Measurements from ENCODE around the gene BCL11A. TPM values are rescaled to one million over a fixed set of nuclear protein-coding genes. Genes with fewer than 3 reads are reported as not detected.

Gene BCL11A
- total RNA-seq, 1 donor from 2014 or later: 331 TPM

DNA sequence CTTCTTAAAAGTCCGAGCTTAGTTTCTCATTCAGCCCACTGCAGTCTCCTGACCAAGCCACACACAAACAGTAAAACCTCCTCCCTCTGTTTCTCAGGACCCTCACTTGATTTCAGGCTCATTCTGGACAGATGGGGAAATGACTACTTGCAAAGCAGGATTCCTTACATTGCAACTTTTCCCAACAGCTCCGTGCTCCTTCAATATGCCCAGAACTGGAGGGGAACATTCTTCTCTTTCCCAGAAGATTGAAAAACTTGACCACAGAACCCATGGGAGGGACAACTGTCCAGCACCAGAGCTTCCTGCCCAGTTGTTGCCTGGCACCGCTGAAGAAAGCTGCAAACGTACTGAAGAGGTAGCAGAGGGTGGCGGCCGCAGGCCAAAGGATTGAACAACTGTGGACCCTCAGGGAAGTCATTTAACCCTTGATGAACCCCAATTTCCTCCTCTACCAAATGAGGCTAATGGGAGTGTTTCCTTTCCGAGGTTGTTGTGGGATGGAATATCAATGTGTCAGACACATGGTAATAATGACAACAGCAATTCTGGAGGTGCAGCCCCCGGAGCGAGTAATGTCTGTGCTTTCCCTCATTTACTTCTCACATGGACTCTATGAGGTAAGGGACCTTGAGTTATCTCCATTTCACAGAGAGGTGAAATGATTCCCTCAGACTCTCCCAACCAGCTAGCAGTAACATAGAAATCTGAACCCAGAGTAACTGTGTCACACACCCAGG lies 25.0 kb downstream of the BCL11A start:
- TF ChIP-seq, protein P1, sequence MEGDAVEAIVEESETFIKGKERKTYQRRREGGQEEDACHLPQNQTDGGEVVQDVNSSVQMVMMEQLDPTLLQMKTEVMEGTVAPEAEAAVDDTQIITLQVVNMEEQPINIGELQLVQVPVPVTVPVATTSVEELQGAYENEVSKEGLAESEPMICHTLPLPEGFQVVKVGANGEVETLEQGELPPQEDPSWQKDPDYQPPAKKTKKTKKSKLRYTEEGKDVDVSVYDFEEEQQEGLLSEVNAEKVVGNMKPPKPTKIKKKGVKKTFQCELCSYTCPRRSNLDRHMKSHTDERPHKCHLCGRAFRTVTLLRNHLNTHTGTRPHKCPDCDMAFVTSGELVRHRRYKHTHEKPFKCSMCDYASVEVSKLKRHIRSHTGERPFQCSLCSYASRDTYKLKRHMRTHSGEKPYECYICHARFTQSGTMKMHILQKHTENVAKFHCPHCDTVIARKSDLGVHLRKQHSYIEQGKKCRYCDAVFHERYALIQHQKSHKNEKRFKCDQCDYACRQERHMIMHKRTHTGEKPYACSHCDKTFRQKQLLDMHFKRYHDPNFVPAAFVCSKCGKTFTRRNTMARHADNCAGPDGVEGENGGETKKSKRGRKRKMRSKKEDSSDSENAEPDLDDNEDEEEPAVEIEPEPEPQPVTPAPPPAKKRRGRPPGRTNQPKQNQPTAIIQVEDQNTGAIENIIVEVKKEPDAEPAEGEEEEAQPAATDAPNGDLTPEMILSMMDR (IDR thresholded peaks at IDR 0.05): no peak
- peaks cover 100% of the 10 kb centered on the region for H3K4me1 Mint-ChIP-seq
- ATAC-seq (ENCODE audit: low read depth) (no peak), DNase-seq (no peak)
- intact Hi-C loops (cut with micrococcal nuclease): no loop called here
- CTCF ChIA-PET: interaction anchor here (0.9 to 1.2 kb wide), 3 partner anchors 21 to 53 kb away, joined by 3 read pairs; no protein-coding TSS in a partner anchor
- no peaks in the 10 kb centered on the region for H3K27me3 Mint-ChIP-seq
- no peak overlapping the region for H3K4me3 Mint-ChIP-seq
- H3K27ac Mint-ChIP-seq: peak overlapping the region; percentile 84
- H3K9me3 Mint-ChIP-seq: no peaks in the 10 kb centered on the region
- H3K36me3 Mint-ChIP-seq (ENCODE audit: low read depth): peaks cover 77% of the 10 kb centered on the region
- POLR2A ChIA-PET: interaction anchor here (1.5 to 7.1 kb wide), 4 partner anchors 12 to 29 kb away, joined by 3 to 54 read pairs (median 11); no protein-coding TSS in a partner anchor

DNA sequence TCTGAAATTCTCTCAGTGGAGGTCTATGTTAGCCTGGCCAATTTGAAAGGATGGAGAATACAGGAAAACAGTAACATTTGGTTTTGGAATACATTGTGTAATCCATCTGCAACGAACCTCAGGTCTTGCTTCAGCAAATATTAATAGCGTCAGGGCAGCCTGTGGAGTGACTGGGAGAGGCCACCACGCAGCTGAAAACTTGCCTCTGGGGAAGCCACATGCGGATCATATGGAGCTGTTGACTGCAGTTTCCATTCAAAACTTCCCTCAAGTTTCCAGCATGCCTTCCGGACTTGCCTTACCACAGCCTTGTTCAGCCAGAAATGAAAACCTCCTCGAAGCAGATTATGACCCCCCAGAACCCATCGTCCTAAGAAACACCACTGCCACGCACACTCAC lies 25.7 kb downstream of the BCL11A start:
- no peaks in the 10 kb centered on the region for H3K27me3 Mint-ChIP-seq
- peak overlapping the region; percentile 84 for H3K27ac Mint-ChIP-seq
- H3K9me3 Mint-ChIP-seq: no peaks in the 10 kb centered on the region
- POLR2A ChIA-PET: interaction anchor here (0.9 to 7.1 kb wide), 6 partner anchors 12 to 88 kb away, joined by 3 to 54 read pairs (median 4); no protein-coding TSS in a partner anchor
- TF ChIP-seq, protein P1 (IDR thresholded peaks at IDR 0.05): no peak
- ATAC-seq (ENCODE audit: low read depth): no peak
- no peak for DNase-seq
- peaks cover 78% of the 10 kb centered on the region for H3K36me3 Mint-ChIP-seq (ENCODE audit: low read depth)
- H3K4me1 Mint-ChIP-seq: peaks cover 100% of the 10 kb centered on the region
- H3K4me3 Mint-ChIP-seq: peak overlapping the region; percentile 15
- CTCF ChIA-PET: interaction anchor here (0.7 kb wide), 1 partner anchor 13 kb away, joined by 3 read pairs; no protein-coding TSS in a partner anchor
- intact Hi-C loops (cut with micrococcal nuclease): no loop called here

GRCh38 chr2:60526623-60527022 lies 26.8 kb downstream of the BCL11A start:
- ChIA-PET CTCF (no interaction called here), POLR2A (interaction anchor here (0.5 to 7.1 kb wide), 4 partner anchors 10 to 31 kb away, joined by 3 to 54 read pairs (median 8); no protein-coding TSS in a partner anchor)
- no peak for ATAC-seq (ENCODE audit: low read depth)
- Mint-ChIP-seq H3K27me3 (no peaks in the 10 kb centered on the region), H3K36me3 (ENCODE audit: low read depth) (peaks cover 79% of the 10 kb centered on the region), H3K4me3 (peak overlapping the region; percentile 67), H3K9me3 (no peaks in the 10 kb centered on the region), H3K4me1 (peaks cover 100% of the 10 kb centered on the region), H3K27ac (peak overlapping the region; percentile 84)
- no peak for DNase-seq
- intact Hi-C loops (cut with micrococcal nuclease): no loop called here
- TF ChIP-seq, protein P1 (IDR thresholded peaks at IDR 0.05): no peak

GRCh38 chr2:60525899-60526298 lies 27.6 kb downstream of the BCL11A start:
- ChIA-PET POLR2A (interaction anchor here (1.0 to 2.0 kb wide), 2 partner anchors 10 to 79 kb away, joined by 5 to 10 read pairs; no protein-coding TSS in a partner anchor), CTCF (no interaction called here)
- Mint-ChIP-seq H3K27ac (peak overlapping the region; percentile 84), H3K9me3 (no peaks in the 10 kb centered on the region), H3K4me3 (peak overlapping the region; percentile 63), H3K4me1 (peaks cover 100% of the 10 kb centered on the region), H3K27me3 (no peaks in the 10 kb centered on the region), H3K36me3 (ENCODE audit: low read depth) (peaks cover 83% of the 10 kb centered on the region)
- intact Hi-C loops (cut with micrococcal nuclease): no loop called here
- ATAC-seq (ENCODE audit: low read depth): peak; percentile 32
- TF ChIP-seq, protein P1 (IDR thresholded peaks at IDR 0.05): no peak
- DNase-seq: no peak

- Mint-ChIP-seq H3K4me1 (peaks cover 100% of the 10 kb centered on the region), H3K36me3 (ENCODE audit: low read depth) (peaks cover 85% of the 10 kb centered on the region), H3K27ac (peak overlapping the region; percentile 84), H3K4me3 (no peak overlapping the region), H3K27me3 (no peaks in the 10 kb centered on the region), H3K9me3 (no peaks in the 10 kb centered on the region)
- no peak for DNase-seq
- intact Hi-C loops (cut with micrococcal nuclease): loop anchor here (1.0 kb wide), 1 partner anchor 9 kb away; no protein-coding TSS in a partner anchor
- ATAC-seq (ENCODE audit: low read depth): no peak
- TF ChIP-seq, protein P1 (IDR thresholded peaks at IDR 0.05): no peak
- POLR2A ChIA-PET: interaction anchor here (0.8 to 1.3 kb wide), 4 partner anchors 10 to 78 kb away, joined by 3 to 6 read pairs (median 4); no protein-coding TSS in a partner anchor
- CTCF ChIA-PET: no interaction called here
Observed at GRCh38 chr2:60524874-60525273, 28.6 kb downstream of the BCL11A start.

Data from activated B cell treated with CpG ODN at 0.5 μM for 24 hours (primary cell).